Posterior vena cava (tissue), 2 donors: ENCODE results near the gene GPRC5B. TPM values are rescaled to one million over a fixed set of nuclear protein-coding genes. Genes with fewer than 3 reads are reported as not detected.

Source experiments
- DNase-seq: peaks from one replicate; pipeline ENCODE4 v3.0.0-alpha.2; 2020; ENCODE audit warnings: low spot score
- intact Hi-C, 2 donors: fragments of 100-400 bp; cut with DNase I; formaldehyde crosslinking; loops; one replicate each; pipeline versions ENCODE4 v1.14.1 to v1.14.2; 2022 to 2023
- total RNA-seq, 2 donors: library from RNA; stranded (reverse); fragmentation: NEBNext Ultra II Directional; extraction: Animal tissue kit (Norgen Biotek cat#: 25700); gene quantifications; one replicate each; pipeline ENCODE4 v1.2.1, GENCODE V29; 2021
- donor health status: DM: yes; HTN: yes; CAD: no.
- donor health status: DM: yes; HTN: yes; CAD: no.

The GPRC5B gene
- total RNA-seq, 2 donors from 2014 or later, result 21.9 to 31.4 TPM

- DNase-seq, result no peak
- intact Hi-C loops, result no loop called here
These were observed 51.5 kb downstream of the GPRC5B start for GRCh38 chr16:19833176-19833575.

- intact Hi-C loops, result no loop called here
- no peak for DNase-seq
These were observed 53.0 kb downstream of the GPRC5B start for GRCh38 chr16:19831678-19832077.

GRCh38 chr16:19830902-19831560 is 53.6 kb downstream of the GPRC5B start:
- intact Hi-C loops, result no loop called here
- no peak for DNase-seq

GRCh38 chr16:19829844-19830692 is 54.6 kb downstream of the GPRC5B start:
- DNase-seq, result no peak
- intact Hi-C loops, result no loop called here

- DNase-seq, result no peak
- intact Hi-C loops, result no loop called here
These were observed 60.4 kb downstream of the GPRC5B start for GRCh38 chr16:19824216-19824615.

- intact Hi-C loops, result no loop called here
- DNase-seq, result no peak
These were observed 61.3 kb downstream of the GPRC5B start for GRCh38 chr16:19823322-19823721.

- no peak for DNase-seq
- intact Hi-C loops, result no loop called here
These were observed 62.1 kb downstream of the GPRC5B start for GRCh38 chr16:19822533-19822932.

- DNase-seq, result no peak
- intact Hi-C loops, result no loop called here
These were observed 66.8 kb downstream of the GPRC5B start for GRCh38 chr16:19817875-19818274.

- intact Hi-C loops, result no loop called here
- no peak for DNase-seq
These were observed 67.5 kb downstream of the GPRC5B start for GRCh38 chr16:19817122-19817521.

- intact Hi-C loops, result no loop called here
- DNase-seq, result no peak
These were observed 69.2 kb downstream of the GPRC5B start for GRCh38 chr16:19815418-19815817.

GRCh38 chr16:19812986-19813385 is 71.7 kb downstream of the GPRC5B start:
- intact Hi-C loops, result no loop called here
- no peak for DNase-seq

- no peak for DNase-seq
- intact Hi-C loops, result no loop called here
These were observed 73.6 kb downstream of the GPRC5B start for GRCh38 chr16:19810817-19811731.

- DNase-seq, result no peak
- intact Hi-C loops, result no loop called here
These were observed 75.0 kb downstream of the GPRC5B start for GRCh38 chr16:19809693-19810092.

GRCh38 chr16:19809121-19809635 is 75.5 kb downstream of the GPRC5B start:
- DNase-seq, result no peak
- intact Hi-C loops, result no loop called here

- intact Hi-C loops, result no loop called here
- DNase-seq, result no peak
These were observed 76.5 kb downstream of the GPRC5B start for GRCh38 chr16:19808061-19808641.
